Endothelial cell (in vitro differentiated cells): Measurements from ENCODE around the gene MORC2. TPM values are rescaled to one million over a fixed set of nuclear protein-coding genes. Genes with fewer than 3 reads are reported as not detected.

ENCODE experiments used
- DNase-seq: peaks from one replicate; pipeline ENCODE4 v3.0.0; 2021; ENCODE audit warnings: low spot score
- H3K27ac Mint-ChIP-seq: one replicate; pipeline ENCODE4 v1.8.0; 2021; ENCODE audit warnings: mixed read lengths, inconsistent platforms; ENCODE audit not compliant: unreplicated experiment
- H3K27me3 Mint-ChIP-seq: one replicate; pipeline ENCODE4 v1.8.0; 2021; ENCODE audit warnings: mild to moderate bottlenecking, moderate library complexity, mixed read lengths, inconsistent platforms; ENCODE audit not compliant: unreplicated experiment
- H3K36me3 Mint-ChIP-seq: one replicate; pipeline ENCODE4 v1.8.0; 2021; ENCODE audit warnings: mild to moderate bottlenecking, low read depth, mixed read lengths, inconsistent platforms; ENCODE audit not compliant: unreplicated experiment
- H3K4me1 Mint-ChIP-seq: one replicate; pipeline ENCODE4 v1.8.0; 2021; ENCODE audit warnings: mild to moderate bottlenecking, mixed read lengths, inconsistent platforms; ENCODE audit not compliant: unreplicated experiment
- H3K4me3 Mint-ChIP-seq: one replicate; pipeline ENCODE4 v1.8.0; 2021; ENCODE audit warnings: mild to moderate bottlenecking, mixed read lengths, inconsistent platforms; ENCODE audit not compliant: unreplicated experiment
- H3K9me3 Mint-ChIP-seq: one replicate; pipeline ENCODE4 v1.8.0; 2021; ENCODE audit warnings: mixed read lengths, inconsistent platforms; ENCODE audit not compliant: unreplicated experiment
- total RNA-seq: library from RNA; stranded (reverse); fragmentation: NEBNext Ultra II Directional; extraction: Animal tissue kit (Norgen Biotek cat#: 25700); gene quantifications from one replicate; pipeline ENCODE4 v1.2.1, GENCODE V29; 2021; ENCODE audit not compliant: unreplicated experiment
- TF ChIP-seq, protein P1 (sequence below): fragments of 200-600 bp; sonication (generic); IDR thresholded peaks from one replicate; pipeline ENCODE4 v1.5.0; 2021; ENCODE audit warnings: antibody characterized with exemption; ENCODE audit not compliant: unreplicated experiment

The MORC2 gene
- total RNA-seq, 1 donor from 2014 or later: 56.2 TPM

DNA sequence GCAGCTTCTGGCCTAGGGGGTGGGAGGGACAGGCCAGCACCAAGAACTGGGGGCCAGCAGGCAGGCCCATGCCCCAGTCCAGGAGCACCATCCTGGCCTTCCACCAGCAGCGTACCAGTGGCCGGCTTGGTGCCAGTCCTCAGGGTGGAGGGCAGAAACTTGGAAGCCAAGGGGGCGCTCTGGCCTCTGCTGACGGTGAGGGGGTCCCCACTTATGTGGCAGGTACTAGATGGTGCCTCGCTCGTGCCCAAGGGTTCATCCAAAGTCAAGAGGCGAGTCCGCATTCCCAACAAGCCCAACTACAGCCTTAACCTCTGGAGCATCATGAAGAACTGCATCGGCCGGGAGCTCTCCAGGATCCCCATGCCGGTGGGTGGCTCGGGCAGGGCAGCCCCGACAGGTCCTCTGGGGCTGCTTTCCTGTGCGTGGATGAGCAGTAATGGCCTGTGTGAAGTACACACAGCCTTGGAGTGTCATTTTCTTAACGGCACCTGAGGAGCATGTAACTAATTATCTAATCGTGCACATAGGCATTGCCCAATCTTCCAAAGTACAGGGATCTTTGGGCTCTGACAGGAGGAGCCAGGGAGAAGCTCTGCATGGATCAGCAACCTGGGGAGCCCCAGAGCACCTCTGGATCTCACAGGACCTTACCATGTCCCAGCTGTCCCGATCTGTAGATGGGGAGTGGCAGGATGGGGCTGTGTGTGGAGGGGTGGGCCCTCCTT, 79.1 kb downstream of the MORC2 start:
- Mint-ChIP-seq H3K4me3 (no peak overlapping the region), H3K9me3 (no peaks in the 10 kb centered on the region), H3K36me3 (peaks cover 14% of the 10 kb centered on the region), H3K4me1 (no peaks in the 10 kb centered on the region), H3K27ac (no peak overlapping the region), H3K27me3 (peaks cover 6% of the 10 kb centered on the region)
- DNase-seq: no peak
- TF ChIP-seq, protein P1, sequence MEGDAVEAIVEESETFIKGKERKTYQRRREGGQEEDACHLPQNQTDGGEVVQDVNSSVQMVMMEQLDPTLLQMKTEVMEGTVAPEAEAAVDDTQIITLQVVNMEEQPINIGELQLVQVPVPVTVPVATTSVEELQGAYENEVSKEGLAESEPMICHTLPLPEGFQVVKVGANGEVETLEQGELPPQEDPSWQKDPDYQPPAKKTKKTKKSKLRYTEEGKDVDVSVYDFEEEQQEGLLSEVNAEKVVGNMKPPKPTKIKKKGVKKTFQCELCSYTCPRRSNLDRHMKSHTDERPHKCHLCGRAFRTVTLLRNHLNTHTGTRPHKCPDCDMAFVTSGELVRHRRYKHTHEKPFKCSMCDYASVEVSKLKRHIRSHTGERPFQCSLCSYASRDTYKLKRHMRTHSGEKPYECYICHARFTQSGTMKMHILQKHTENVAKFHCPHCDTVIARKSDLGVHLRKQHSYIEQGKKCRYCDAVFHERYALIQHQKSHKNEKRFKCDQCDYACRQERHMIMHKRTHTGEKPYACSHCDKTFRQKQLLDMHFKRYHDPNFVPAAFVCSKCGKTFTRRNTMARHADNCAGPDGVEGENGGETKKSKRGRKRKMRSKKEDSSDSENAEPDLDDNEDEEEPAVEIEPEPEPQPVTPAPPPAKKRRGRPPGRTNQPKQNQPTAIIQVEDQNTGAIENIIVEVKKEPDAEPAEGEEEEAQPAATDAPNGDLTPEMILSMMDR: no peak

DNA sequence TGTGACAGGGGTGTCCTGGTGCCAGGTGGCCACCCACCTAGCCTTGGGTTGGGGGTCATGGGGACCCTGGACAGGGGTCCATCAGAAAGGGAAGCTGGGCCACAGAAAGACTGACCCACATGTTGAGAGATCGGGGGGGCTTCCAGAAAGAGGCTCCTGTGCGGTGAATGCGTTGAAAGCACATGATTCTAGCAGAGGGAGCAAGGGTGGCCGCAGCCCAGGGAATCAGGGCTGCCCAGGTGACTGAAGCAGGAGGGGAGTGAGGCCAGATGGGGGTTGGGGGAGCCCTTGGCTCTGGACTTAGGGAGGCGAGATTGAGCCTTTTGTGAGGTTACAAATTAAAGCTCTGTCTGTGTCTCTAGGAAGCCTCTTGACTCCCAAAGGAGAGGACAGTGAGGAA, 80.7 kb downstream of the MORC2 start:
- Mint-ChIP-seq H3K4me1 (no peaks in the 10 kb centered on the region), H3K9me3 (no peaks in the 10 kb centered on the region), H3K36me3 (peaks cover 7% of the 10 kb centered on the region), H3K27me3 (peaks cover 6% of the 10 kb centered on the region), H3K4me3 (no peak overlapping the region), H3K27ac (no peak overlapping the region)
- no peak for DNase-seq
- TF ChIP-seq, protein P1: no peak

DNA sequence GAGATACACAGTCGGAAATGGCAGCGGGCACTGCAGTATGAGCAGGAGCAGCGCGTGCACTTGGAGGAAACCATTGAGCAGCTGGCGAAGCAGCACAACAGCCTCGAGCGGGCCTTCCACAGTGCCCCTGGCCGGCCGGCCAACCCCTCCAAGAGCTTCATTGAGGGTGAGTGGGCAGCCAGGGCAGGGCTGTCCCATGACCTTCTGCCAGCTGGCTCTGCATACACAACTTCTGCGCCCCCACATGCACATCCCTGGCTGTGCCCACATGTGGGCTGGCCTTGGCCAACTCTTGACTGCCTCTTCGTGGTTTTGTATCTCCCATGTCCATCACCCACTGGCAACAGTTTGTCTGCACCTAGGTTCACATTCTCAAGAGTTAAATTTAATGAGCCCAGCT, 81.1 kb downstream of the MORC2 start:
- DNase-seq: no peak
- Mint-ChIP-seq H3K4me1 (no peaks in the 10 kb centered on the region), H3K9me3 (no peaks in the 10 kb centered on the region), H3K27ac (no peak overlapping the region), H3K36me3 (peaks cover 7% of the 10 kb centered on the region), H3K4me3 (no peak overlapping the region), H3K27me3 (peaks cover 6% of the 10 kb centered on the region)
- TF ChIP-seq, protein P1: no peak

DNA sequence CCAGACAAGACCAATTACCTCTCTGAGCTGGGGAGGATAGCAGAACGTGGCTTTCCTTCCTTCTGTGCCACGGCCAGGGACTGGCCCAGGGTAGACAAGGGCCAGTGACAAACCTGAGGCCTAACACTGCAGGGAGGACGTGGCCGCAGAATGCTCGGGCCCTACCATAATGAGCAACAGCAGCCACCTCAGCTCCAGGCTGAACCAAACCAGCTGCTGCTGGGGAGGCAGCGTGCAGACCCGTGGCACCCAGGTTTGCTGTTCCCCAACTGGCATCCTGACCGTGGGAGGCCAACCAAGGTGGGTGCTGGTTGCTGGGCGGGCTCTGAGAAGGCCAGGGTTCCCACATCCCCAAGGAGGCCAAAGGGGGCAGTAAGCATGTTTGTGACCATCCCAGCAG, 83.0 kb downstream of the MORC2 start:
- H3K4me1 Mint-ChIP-seq: no peaks in the 10 kb centered on the region
- no peak overlapping the region for H3K27ac Mint-ChIP-seq
- TF ChIP-seq, protein P1: no peak
- DNase-seq: no peak
- H3K36me3 Mint-ChIP-seq: no peaks in the 10 kb centered on the region
- H3K27me3 Mint-ChIP-seq: peaks cover 6% of the 10 kb centered on the region
- no peaks in the 10 kb centered on the region for H3K9me3 Mint-ChIP-seq
- H3K4me3 Mint-ChIP-seq: no peak overlapping the region

DNA sequence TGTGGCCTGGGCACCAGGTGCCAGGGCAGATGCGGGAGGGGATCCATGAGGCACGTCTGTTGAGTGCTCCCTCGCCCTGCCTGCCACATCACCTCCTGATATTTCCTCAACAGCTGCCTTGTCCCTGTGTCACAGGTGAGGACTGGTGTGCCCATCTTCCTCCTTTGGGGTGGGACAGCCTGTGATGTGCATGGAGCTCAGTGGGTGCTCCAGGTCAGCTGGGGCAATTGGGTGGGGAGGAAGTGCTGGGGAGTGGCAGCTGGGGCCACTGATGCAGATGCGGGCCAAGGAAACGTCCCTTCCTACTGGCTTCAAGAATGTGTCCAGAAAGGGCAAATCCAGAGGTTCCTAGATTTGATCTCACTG, 83.6 kb downstream of the MORC2 start:
- H3K27ac Mint-ChIP-seq: no peak overlapping the region
- no peaks in the 10 kb centered on the region for H3K9me3 Mint-ChIP-seq
- H3K36me3 Mint-ChIP-seq: no peaks in the 10 kb centered on the region
- peaks cover 6% of the 10 kb centered on the region for H3K27me3 Mint-ChIP-seq
- TF ChIP-seq, protein P1: no peak
- no peaks in the 10 kb centered on the region for H3K4me1 Mint-ChIP-seq
- DNase-seq: no peak
- H3K4me3 Mint-ChIP-seq: no peak overlapping the region
